ENCODE data around the gene SUPT4H1.
A peak's percentile ranks its signal among the peaks of the same experiment; 100 is the strongest.

The SUPT4H1 gene

DNA sequence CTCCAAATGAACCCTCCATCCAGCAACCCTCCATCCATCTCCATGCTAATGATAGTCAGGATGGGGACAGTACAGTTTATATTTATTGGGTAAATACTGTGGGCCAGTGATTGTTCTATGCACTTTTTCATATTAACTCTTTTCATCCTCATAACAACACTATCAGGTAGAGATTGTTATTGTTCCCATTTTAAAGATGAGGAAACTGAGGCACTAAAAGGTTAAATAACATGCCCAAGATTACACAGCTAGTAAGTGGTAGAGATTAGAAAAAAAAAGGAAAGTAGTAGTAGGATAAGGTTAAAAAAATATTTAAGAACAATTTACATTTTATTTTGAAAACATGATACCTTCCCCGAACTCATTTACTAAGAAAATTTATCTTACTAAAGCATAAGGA is 21.9 kb upstream of the SUPT4H1 start:
- Histone ChIP-seq H3K27ac (ENCODE audit: low read depth in 2 of 2, low read length in 2 of 2) (no peak overlapping the region), H3K4me1 (ENCODE audit: control insufficient read depth in 2 of 2, insufficient read depth in 2 of 2, low read length in 2 of 2) (peaks cover 47 to 60% of the 10 kb centered on the region in 2 donors), H3K9ac (ENCODE audit: low read depth in 1 of 2, low read length in 2 of 2) (no peak overlapping the region), H3K4me3 (ENCODE audit: low read length in 2 of 2) (no peak overlapping the region), H3K27me3 (ENCODE audit: control insufficient read depth in 2 of 2, insufficient read depth in 2 of 2, low read length in 2 of 2) (no peaks in the 10 kb centered on the region), H3K36me3 (ENCODE audit: control insufficient read depth in 2 of 2, insufficient read depth in 2 of 2, low read length in 2 of 2) (peaks cover 8 to 13% of the 10 kb centered on the region in 2 donors), H3K9me3 (ENCODE audit: control insufficient read depth in 2 of 2, low read length in 2 of 2) (no peaks in the 10 kb centered on the region)

DNA sequence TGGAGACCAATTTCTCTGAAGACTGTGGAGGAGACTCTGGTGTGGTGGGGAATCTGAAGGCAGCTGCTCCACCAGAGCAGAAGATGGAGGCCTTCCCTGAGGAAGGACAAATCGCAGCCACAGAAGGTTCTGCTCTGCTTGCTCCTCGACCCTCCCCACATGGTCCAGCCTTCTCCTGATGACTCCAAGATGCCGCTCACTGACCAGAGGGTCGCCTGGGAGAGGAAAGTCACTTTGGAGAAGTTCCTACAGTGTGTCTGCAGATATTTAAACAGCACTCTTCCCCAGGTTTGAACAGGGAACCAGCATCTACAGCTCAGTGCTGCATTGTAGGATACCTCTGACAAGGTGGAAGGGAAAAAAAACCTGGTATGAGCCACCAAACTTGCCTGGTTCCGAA is 21.0 kb upstream of the SUPT4H1 start:
- H3K4me1 ChIP-seq (ENCODE audit: control insufficient read depth in 2 of 2, insufficient read depth in 2 of 2, low read length in 2 of 2), result peaks cover 47 to 55% of the 10 kb centered on the region in 2 donors
- H3K36me3 ChIP-seq (ENCODE audit: control insufficient read depth in 2 of 2, insufficient read depth in 2 of 2, low read length in 2 of 2), result peaks cover 8 to 13% of the 10 kb centered on the region in 2 donors
- no peaks in the 10 kb centered on the region for H3K27me3 ChIP-seq (ENCODE audit: control insufficient read depth in 2 of 2, insufficient read depth in 2 of 2, low read length in 2 of 2)
- H3K9ac ChIP-seq (ENCODE audit: low read depth in 1 of 2, low read length in 2 of 2), result no peak overlapping the region
- no peaks in the 10 kb centered on the region for H3K9me3 ChIP-seq (ENCODE audit: control insufficient read depth in 2 of 2, low read length in 2 of 2)
- no peak overlapping the region for H3K4me3 ChIP-seq (ENCODE audit: low read length in 2 of 2)
- H3K27ac ChIP-seq (ENCODE audit: low read depth in 2 of 2, low read length in 2 of 2), result no peak overlapping the region

- no peak overlapping the region for H3K4me3 ChIP-seq (ENCODE audit: low read length in 2 of 2)
- H3K9ac ChIP-seq (ENCODE audit: low read depth in 1 of 2, low read length in 2 of 2), result no peak overlapping the region
- no peaks in the 10 kb centered on the region for H3K27me3 ChIP-seq (ENCODE audit: control insufficient read depth in 2 of 2, insufficient read depth in 2 of 2, low read length in 2 of 2)
- no peaks in the 10 kb centered on the region for H3K9me3 ChIP-seq (ENCODE audit: control insufficient read depth in 2 of 2, low read length in 2 of 2)
- H3K36me3 ChIP-seq (ENCODE audit: control insufficient read depth in 2 of 2, insufficient read depth in 2 of 2, low read length in 2 of 2), result peaks cover 11 to 19% of the 10 kb centered on the region in 2 donors
- H3K4me1 ChIP-seq (ENCODE audit: control insufficient read depth in 2 of 2, insufficient read depth in 2 of 2, low read length in 2 of 2), result peaks cover 47 to 52% of the 10 kb centered on the region in 2 donors
- H3K27ac ChIP-seq (ENCODE audit: low read depth in 2 of 2, low read length in 2 of 2), result peak overlapping the region in 1 of 2 donors; percentile 84
Observed at GRCh38 chr17:58371300-58371950, 19.4 kb upstream of the SUPT4H1 start.

DNA sequence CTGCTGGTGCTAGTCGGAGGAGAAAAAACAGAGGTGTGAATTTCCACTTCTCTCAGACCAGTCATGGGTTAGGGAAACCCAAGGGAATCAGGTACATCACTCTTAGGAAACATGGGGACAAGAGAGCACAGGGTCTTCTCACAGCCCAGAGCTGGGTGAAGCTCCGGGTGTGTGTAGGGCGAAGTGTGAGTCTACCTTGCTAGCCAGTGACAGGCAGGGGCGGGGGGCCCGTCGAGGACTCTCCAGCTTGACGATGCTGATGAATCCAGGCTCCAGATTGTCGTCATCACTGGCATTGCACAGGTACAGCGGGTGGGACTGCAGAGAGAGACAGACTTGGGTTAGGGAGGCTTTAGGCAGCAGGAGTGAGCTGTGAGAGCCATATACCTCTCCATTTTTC is 18.7 kb upstream of the SUPT4H1 start:
- Histone ChIP-seq H3K9ac (ENCODE audit: low read depth in 1 of 2, low read length in 2 of 2) (no peak overlapping the region), H3K36me3 (ENCODE audit: control insufficient read depth in 2 of 2, insufficient read depth in 2 of 2, low read length in 2 of 2) (peaks cover 11 to 19% of the 10 kb centered on the region in 2 donors), H3K27me3 (ENCODE audit: control insufficient read depth in 2 of 2, insufficient read depth in 2 of 2, low read length in 2 of 2) (no peaks in the 10 kb centered on the region), H3K4me1 (ENCODE audit: control insufficient read depth in 2 of 2, insufficient read depth in 2 of 2, low read length in 2 of 2) (peaks cover 47 to 52% of the 10 kb centered on the region in 2 donors), H3K27ac (ENCODE audit: low read depth in 2 of 2, low read length in 2 of 2) (peak overlapping the region; percentile 84 to 86), H3K9me3 (ENCODE audit: control insufficient read depth in 2 of 2, low read length in 2 of 2) (no peaks in the 10 kb centered on the region), H3K4me3 (ENCODE audit: low read length in 2 of 2) (no peak overlapping the region)

DNA sequence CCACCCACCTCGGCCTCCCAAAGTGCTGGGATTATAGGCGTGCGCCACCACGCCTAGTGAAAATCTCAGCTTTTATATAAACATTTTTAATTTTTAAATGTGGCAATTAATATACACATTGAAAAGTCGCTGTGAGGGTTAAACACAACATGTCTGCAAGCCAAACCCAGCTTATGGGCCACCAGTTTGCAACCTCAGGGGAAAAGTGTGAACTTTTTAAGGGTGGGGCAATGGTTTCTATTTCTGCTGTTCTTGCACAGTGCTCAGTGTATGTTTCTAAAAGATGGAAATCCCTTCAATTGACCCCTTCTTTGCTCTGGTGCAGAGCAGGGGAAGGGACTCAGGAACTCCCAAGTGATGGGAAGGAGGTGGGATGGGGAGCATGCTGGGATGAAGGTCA is 18.3 kb upstream of the SUPT4H1 start:
- no peaks in the 10 kb centered on the region for H3K9me3 ChIP-seq (ENCODE audit: control insufficient read depth in 2 of 2, low read length in 2 of 2)
- no peak overlapping the region for H3K9ac ChIP-seq (ENCODE audit: low read depth in 1 of 2, low read length in 2 of 2)
- H3K27me3 ChIP-seq (ENCODE audit: control insufficient read depth in 2 of 2, insufficient read depth in 2 of 2, low read length in 2 of 2), result no peaks in the 10 kb centered on the region
- no peak overlapping the region for H3K4me3 ChIP-seq (ENCODE audit: low read length in 2 of 2)
- peaks cover 11 to 19% of the 10 kb centered on the region in 2 donors for H3K36me3 ChIP-seq (ENCODE audit: control insufficient read depth in 2 of 2, insufficient read depth in 2 of 2, low read length in 2 of 2)
- H3K4me1 ChIP-seq (ENCODE audit: control insufficient read depth in 2 of 2, insufficient read depth in 2 of 2, low read length in 2 of 2), result peaks cover 47 to 52% of the 10 kb centered on the region in 2 donors
- peak overlapping the region; percentile 84 to 86 for H3K27ac ChIP-seq (ENCODE audit: low read depth in 2 of 2, low read length in 2 of 2)

- Histone ChIP-seq H3K4me3 (ENCODE audit: low read length in 2 of 2) (peak overlapping the region; percentile 15 to 30), H3K27ac (ENCODE audit: low read depth in 2 of 2, low read length in 2 of 2) (peak overlapping the region; percentile 84 to 86), H3K9ac (ENCODE audit: low read depth in 1 of 2, low read length in 2 of 2) (peak overlapping the region; percentile 47 to 66), H3K9me3 (ENCODE audit: control insufficient read depth in 2 of 2, low read length in 2 of 2) (no peaks in the 10 kb centered on the region), H3K4me1 (ENCODE audit: control insufficient read depth in 2 of 2, insufficient read depth in 2 of 2, low read length in 2 of 2) (peaks cover 47 to 54% of the 10 kb centered on the region in 2 donors), H3K27me3 (ENCODE audit: control insufficient read depth in 2 of 2, insufficient read depth in 2 of 2, low read length in 2 of 2) (no peaks in the 10 kb centered on the region), H3K36me3 (ENCODE audit: control insufficient read depth in 2 of 2, insufficient read depth in 2 of 2, low read length in 2 of 2) (peaks cover 11 to 19% of the 10 kb centered on the region in 2 donors)
Observed at GRCh38 chr17:58369214-58370031, 17.4 kb upstream of the SUPT4H1 start.

- no peaks in the 10 kb centered on the region for H3K9me3 ChIP-seq (ENCODE audit: control insufficient read depth in 2 of 2, low read length in 2 of 2)
- H3K27ac ChIP-seq (ENCODE audit: low read depth in 2 of 2, low read length in 2 of 2), result peak overlapping the region; percentile 84 to 86
- H3K9ac ChIP-seq (ENCODE audit: low read depth in 1 of 2, low read length in 2 of 2), result peak overlapping the region; percentile 47 to 66
- peaks cover 52 to 60% of the 10 kb centered on the region in 2 donors for H3K4me1 ChIP-seq (ENCODE audit: control insufficient read depth in 2 of 2, insufficient read depth in 2 of 2, low read length in 2 of 2)
- peak overlapping the region in 1 of 2 donors; percentile 15 for H3K4me3 ChIP-seq (ENCODE audit: low read length in 2 of 2)
- no peaks in the 10 kb centered on the region for H3K27me3 ChIP-seq (ENCODE audit: control insufficient read depth in 2 of 2, insufficient read depth in 2 of 2, low read length in 2 of 2)
- peaks cover 11 to 19% of the 10 kb centered on the region in 2 donors for H3K36me3 ChIP-seq (ENCODE audit: control insufficient read depth in 2 of 2, insufficient read depth in 2 of 2, low read length in 2 of 2)
Observed at GRCh38 chr17:58368860-58369213, 16.8 kb upstream of the SUPT4H1 start.

GRCh38 chr17:58367461-58367860 is 15.5 kb upstream of the SUPT4H1 start:
- H3K27ac ChIP-seq (ENCODE audit: low read depth in 2 of 2, low read length in 2 of 2), result peak overlapping the region in 1 of 2 donors; percentile 13
- no peaks in the 10 kb centered on the region for H3K27me3 ChIP-seq (ENCODE audit: control insufficient read depth in 2 of 2, insufficient read depth in 2 of 2, low read length in 2 of 2)
- no peak overlapping the region for H3K9ac ChIP-seq (ENCODE audit: low read depth in 1 of 2, low read length in 2 of 2)
- H3K36me3 ChIP-seq (ENCODE audit: control insufficient read depth in 2 of 2, insufficient read depth in 2 of 2, low read length in 2 of 2), result peaks cover 21 to 24% of the 10 kb centered on the region in 2 donors
- peaks cover 61 to 67% of the 10 kb centered on the region in 2 donors for H3K4me1 ChIP-seq (ENCODE audit: control insufficient read depth in 2 of 2, insufficient read depth in 2 of 2, low read length in 2 of 2)
- H3K4me3 ChIP-seq (ENCODE audit: low read length in 2 of 2), result no peak overlapping the region
- no peaks in the 10 kb centered on the region for H3K9me3 ChIP-seq (ENCODE audit: control insufficient read depth in 2 of 2, low read length in 2 of 2)

DNA sequence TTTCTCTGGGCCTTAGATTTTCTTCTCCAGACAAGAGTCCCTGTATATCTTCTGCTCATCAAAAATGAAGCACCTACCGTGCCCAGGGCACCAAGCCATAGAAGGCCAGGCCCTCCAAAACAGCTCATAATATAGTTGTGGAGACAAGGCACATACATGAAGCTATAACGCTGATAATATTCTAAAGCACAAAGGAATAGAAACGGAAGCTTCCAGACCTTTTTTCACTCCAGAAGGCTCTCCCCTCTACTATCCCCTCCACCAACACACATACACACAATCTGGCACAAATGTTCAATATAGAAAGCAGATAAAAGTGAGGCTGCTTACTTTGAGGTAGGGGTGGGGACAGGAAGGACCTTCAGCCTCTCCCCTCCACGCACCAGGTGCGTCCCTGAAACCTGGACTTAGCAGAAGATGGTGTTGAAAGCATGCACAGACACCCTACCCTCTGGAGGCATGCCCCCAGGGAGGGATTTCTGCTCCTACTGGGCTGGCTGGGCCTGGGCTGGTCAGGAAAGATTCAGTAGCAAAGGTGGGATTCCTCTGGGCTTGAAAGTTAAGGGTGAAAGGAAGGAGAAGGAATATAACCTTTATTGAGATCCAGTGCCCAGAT is 14.1 kb upstream of the SUPT4H1 start:
- Histone ChIP-seq H3K4me1 (ENCODE audit: control insufficient read depth in 2 of 2, insufficient read depth in 2 of 2, low read length in 2 of 2) (peaks cover 61 to 66% of the 10 kb centered on the region in 2 donors), H3K36me3 (ENCODE audit: control insufficient read depth in 2 of 2, insufficient read depth in 2 of 2, low read length in 2 of 2) (peaks cover 24 to 26% of the 10 kb centered on the region in 2 donors), H3K9me3 (ENCODE audit: control insufficient read depth in 2 of 2, low read length in 2 of 2) (no peaks in the 10 kb centered on the region), H3K27me3 (ENCODE audit: control insufficient read depth in 2 of 2, insufficient read depth in 2 of 2, low read length in 2 of 2) (no peaks in the 10 kb centered on the region), H3K4me3 (ENCODE audit: low read length in 2 of 2) (no peak overlapping the region), H3K27ac (ENCODE audit: low read depth in 2 of 2, low read length in 2 of 2) (peak overlapping the region; percentile 79 to 88), H3K9ac (ENCODE audit: low read depth in 1 of 2, low read length in 2 of 2) (peak overlapping the region; percentile 38 to 41)

Data from mucosa of rectum (tissue), 2 donors.